Suprapubic skin (tissue), 3 donors: ENCODE data around the gene LRIT1.
"Not testable (repeated sequence)": the region's sequence is repeated elsewhere in the genome, so short reads cannot be mapped to it uniquely, and the experiment has no call there.

Experiments
- EP300 ChIP-seq: sonication (generic); formaldehyde crosslinking; IDR thresholded peaks from one replicate; pipeline ENCODE4 v1.6.1; 2017; ENCODE audit warnings: antibody characterized with exemption
- POLR2A ChIP-seq, 2 donors: fragments of 450-650 bp; IDR thresholded peaks; one replicate each; pipeline ENCODE4 v1.6.1; 2017; ENCODE audit warnings: antibody characterized with exemption in 2 of 2, mild to moderate bottlenecking in 2 of 2, moderate library complexity in 2 of 2
- TF ChIP-seq, protein P1 (sequence below), 2 donors: fragments of 200-600 bp in 1 of 2; fragments of 450-650 bp in 1 of 2; sonication (generic) in 1 of 2; IDR thresholded peaks; one replicate each; pipeline ENCODE4 v1.5.1; 2016 to 2019; ENCODE audit warnings: antibody characterized with exemption in 2 of 2, mild to moderate bottlenecking in 1 of 2, moderate library complexity in 1 of 2

DNA sequence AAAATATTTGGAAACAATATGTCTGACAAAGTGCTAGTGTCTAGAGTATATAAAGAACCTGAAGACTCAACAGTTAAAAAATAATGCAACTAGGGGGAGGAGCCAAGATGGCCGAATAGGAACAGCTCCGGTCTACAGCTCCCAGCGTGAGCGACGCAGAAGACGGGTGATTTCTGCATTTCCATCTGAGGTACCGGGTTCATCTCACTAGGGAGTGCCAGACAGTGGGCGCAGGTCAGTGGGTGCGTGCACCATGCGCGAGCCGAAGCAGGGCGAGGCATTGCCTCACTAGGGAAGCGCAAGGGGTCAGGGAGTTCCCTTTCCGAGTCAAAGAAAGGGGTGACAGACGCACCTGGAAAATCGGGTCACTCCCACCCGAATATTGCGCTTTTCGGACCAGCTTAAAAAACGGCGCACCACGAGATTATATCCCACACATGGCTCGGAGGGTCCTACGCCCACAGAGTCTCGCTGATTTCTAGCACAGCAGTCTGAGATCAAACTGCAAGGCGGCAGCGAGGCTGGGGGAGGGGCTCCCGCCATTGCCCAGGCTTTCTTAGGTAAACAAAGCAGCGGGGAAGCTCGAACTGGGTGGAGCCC lies 38.6 kb upstream of the LRIT1 start:
- TF ChIP-seq EP300; POLR2A (IDR thresholded peaks at IDR 0.05): not testable (repeated sequence)
- TF ChIP-seq, protein P1, sequence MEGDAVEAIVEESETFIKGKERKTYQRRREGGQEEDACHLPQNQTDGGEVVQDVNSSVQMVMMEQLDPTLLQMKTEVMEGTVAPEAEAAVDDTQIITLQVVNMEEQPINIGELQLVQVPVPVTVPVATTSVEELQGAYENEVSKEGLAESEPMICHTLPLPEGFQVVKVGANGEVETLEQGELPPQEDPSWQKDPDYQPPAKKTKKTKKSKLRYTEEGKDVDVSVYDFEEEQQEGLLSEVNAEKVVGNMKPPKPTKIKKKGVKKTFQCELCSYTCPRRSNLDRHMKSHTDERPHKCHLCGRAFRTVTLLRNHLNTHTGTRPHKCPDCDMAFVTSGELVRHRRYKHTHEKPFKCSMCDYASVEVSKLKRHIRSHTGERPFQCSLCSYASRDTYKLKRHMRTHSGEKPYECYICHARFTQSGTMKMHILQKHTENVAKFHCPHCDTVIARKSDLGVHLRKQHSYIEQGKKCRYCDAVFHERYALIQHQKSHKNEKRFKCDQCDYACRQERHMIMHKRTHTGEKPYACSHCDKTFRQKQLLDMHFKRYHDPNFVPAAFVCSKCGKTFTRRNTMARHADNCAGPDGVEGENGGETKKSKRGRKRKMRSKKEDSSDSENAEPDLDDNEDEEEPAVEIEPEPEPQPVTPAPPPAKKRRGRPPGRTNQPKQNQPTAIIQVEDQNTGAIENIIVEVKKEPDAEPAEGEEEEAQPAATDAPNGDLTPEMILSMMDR (IDR thresholded peaks at IDR 0.05): not testable (repeated sequence)
